SK-N-SH (cell line): ENCODE results near the gene PXMP4. TPM values are rescaled to one million over a fixed set of nuclear protein-coding genes. Genes with fewer than 3 reads are reported as not detected.
"Not testable (repeated sequence)": the region's sequence is repeated elsewhere in the genome, so short reads cannot be mapped to it uniquely, and the experiment has no call there.

Experiments used
- CTCF ChIA-PET: fragments of 300-600, 350-600 bp; formaldehyde crosslinking; extraction: SDS; loops from one replicate; lab custom pipeline; 2021; lab: Yijun Ruan, JAX
- POLR2A ChIA-PET: fragments of 350-600 bp; sonication (Branson Sonifier 250); formaldehyde crosslinking; extraction: SDS; loops from one replicate; lab custom pipeline; 2020; ENCODE audit warnings: antibody characterized with exemption, inconsistent platforms; lab: Yijun Ruan, JAX
- DNase-seq: peaks from one replicate; pipeline ENCODE4 v3.0.0; 2012
- H2AFZ ChIP-seq: fragments of 200-600 bp; sonication (generic); 2 replicates; pipeline ENCODE4 v1.8.1; 2016; ENCODE audit warnings: antibody characterized with exemption, mild to moderate bottlenecking, low read depth
- H3F3A ChIP-seq: fragments of 200-600 bp; sonication (generic); replicated peaks from 2 replicates; pipeline ENCODE3; 2016; ENCODE audit warnings: antibody characterized with exemption, mild to moderate bottlenecking; ENCODE audit not compliant: insufficient read depth
- H3K27ac ChIP-seq, 2 experiments: fragments of 200-500 bp in 1 of 2; fragments of 200-600 bp in 1 of 2; sonication (Bioruptor generic) in 1 of 2; sonication (generic), shearing (Covaris generic) in 1 of 2; 2 replicates each; pipeline versions ENCODE4 v1.5.1 to v1.6.1; 2014 to 2016; ENCODE audit warnings: low read depth in 2 of 2, inconsistent platforms in 1 of 2, low read length in 1 of 2, mild to moderate bottlenecking in 1 of 2, mixed read lengths in 1 of 2
- H3K27me3 ChIP-seq: fragments of 200-600 bp; sonication (generic), shearing (Covaris generic); 2 replicates; pipeline ENCODE4 v1.6.1; 2016; ENCODE audit warnings: mixed run types; ENCODE audit not compliant: insufficient read depth
- H3K36me3 ChIP-seq, 2 experiments: fragments of 200-500 bp in 1 of 2; fragments of 200-600 bp in 1 of 2; sonication (Bioruptor generic) in 1 of 2; sonication (generic) in 1 of 2; replicated peaks in 1 of 2; 2 replicates each; pipeline versions ENCODE3 to v1.5.1; 2014 to 2016; ENCODE audit warnings: low read length in 1 of 2, mild to moderate bottlenecking in 1 of 2; ENCODE audit not compliant: insufficient read depth in 2 of 2, control insufficient read depth in 1 of 2
- H3K4me1 ChIP-seq, 2 experiments: fragments of 200-500 bp in 1 of 2; fragments of 200-600 bp in 1 of 2; sonication (Bioruptor generic) in 1 of 2; sonication (generic), shearing (Covaris generic) in 1 of 2; 2 replicates each; pipeline versions ENCODE4 v1.5.1 to v1.6.1; 2014 to 2016; ENCODE audit warnings: low read depth in 1 of 2, low read length in 1 of 2, mixed run types in 1 of 2; ENCODE audit not compliant: insufficient read depth in 2 of 2, control insufficient read depth in 1 of 2
- H3K4me2 ChIP-seq: fragments of 200-600 bp; sonication (generic), shearing (Covaris generic); 2 replicates; pipeline ENCODE4 v1.6.1; 2017; ENCODE audit warnings: mixed run types
- H3K4me3 ChIP-seq, 2 experiments: fragments of 200-500 bp in 1 of 2; fragments of 200-600 bp in 1 of 2; sonication (Bioruptor generic) in 1 of 2; sonication (generic), shearing (Covaris generic) in 1 of 2; 2 replicates each; pipeline versions ENCODE4 v1.5.1 to v1.8.1; 2014 to 2016; ENCODE audit warnings: low read depth in 2 of 2, inconsistent platforms in 1 of 2, low read length in 1 of 2, mild to moderate bottlenecking in 1 of 2, mixed read lengths in 1 of 2, moderate library complexity in 1 of 2
- H3K79me2 ChIP-seq: fragments of 200-600 bp; sonication (generic); 2 replicates; pipeline ENCODE4 v1.8.1; 2017; ENCODE audit warnings: mild to moderate bottlenecking; ENCODE audit not compliant: insufficient read depth
- H3K9ac ChIP-seq: fragments of 200-600 bp; sonication (generic); 2 replicates; pipeline ENCODE4 v1.6.1; 2017; ENCODE audit warnings: mixed run types
- H3K9me2 ChIP-seq: fragments of 200-600 bp; sonication (generic); 2 replicates; pipeline ENCODE4 v1.6.1; 2017; ENCODE audit warnings: mixed run types
- H3K9me3 ChIP-seq: fragments of 200-600 bp; sonication (generic); 2 replicates; pipeline ENCODE4 v1.6.1; 2017; ENCODE audit warnings: mixed run types, mild to moderate bottlenecking, moderate library complexity
- H4K20me1 ChIP-seq: fragments of 200-600 bp; sonication (generic); 2 replicates; pipeline ENCODE4 v1.6.1; 2017; ENCODE audit warnings: mild to moderate bottlenecking, mixed run types; ENCODE audit not compliant: insufficient read depth
- CHD2 ChIP-seq: fragments of 150-350 bp; IDR thresholded peaks from 2 replicates; pipeline ENCODE4 v1.6.1; 2018; ENCODE audit warnings: low read length; ENCODE audit not compliant: partially characterized antibody
- CTCF ChIP-seq: fragments of 200-600 bp; sonication (generic); IDR thresholded peaks from 2 replicates; pipeline ENCODE4 v1.6.1; 2017; ENCODE audit warnings: antibody characterized with exemption, mild to moderate bottlenecking, moderate library complexity
- EP300 ChIP-seq, 2 experiments: IDR thresholded peaks; 2 replicates each; pipeline versions ENCODE4 v1.4.0 to v1.6.1; 2012; ENCODE audit warnings: borderline replicate concordance in 1 of 2, low read depth in 1 of 2, low read length in 1 of 2
- FOSL2 ChIP-seq: IDR thresholded peaks from 2 replicates; pipeline ENCODE4 v1.4.0; 2012; ENCODE audit warnings: low read depth, mild to moderate bottlenecking, moderate library complexity, borderline replicate concordance
- GABPA ChIP-seq: IDR thresholded peaks from 2 replicates; pipeline ENCODE4 v1.4.0; 2012; ENCODE audit warnings: low read depth, mild to moderate bottlenecking
- GATA2 ChIP-seq: sonication (generic); formaldehyde crosslinking; IDR thresholded peaks from 2 replicates; pipeline ENCODE4 v1.5.0; 2020; ENCODE audit warnings: mild to moderate bottlenecking, missing genetic modification reagents
- MEF2A ChIP-seq: IDR thresholded peaks from 2 replicates; pipeline ENCODE4 v1.4.0; 2012; ENCODE audit warnings: low read depth, borderline replicate concordance
- MXI1 ChIP-seq: IDR thresholded peaks from 2 replicates; pipeline ENCODE4 v1.6.1; 2012; ENCODE audit warnings: mild to moderate bottlenecking, low read depth, low read length, improper control_type of control experiment
- PBX3 ChIP-seq: IDR thresholded peaks from 2 replicates; pipeline ENCODE4; 2012
- RCOR1 ChIP-seq: fragments of 150-350 bp; IDR thresholded peaks from 2 replicates; pipeline ENCODE4 v1.6.1; 2017; ENCODE audit warnings: antibody characterized with exemption, low read length
- SMC3 ChIP-seq: IDR thresholded peaks from 2 replicates; pipeline ENCODE4 v1.6.1; 2012; ENCODE audit warnings: low read depth, low read length, improper control_type of control experiment
- TCF12 ChIP-seq: IDR thresholded peaks from 2 replicates; pipeline ENCODE4 v1.4.0; 2012
- USF2 ChIP-seq: fragments of 150-350 bp; IDR thresholded peaks from 2 replicates; pipeline ENCODE4 v1.6.1; 2017; ENCODE audit warnings: antibody characterized with exemption, low read length, low read depth, borderline replicate concordance
- WGBS: methylation state at CpG from one replicate; pipeline ENCODE4 v1.1.6; 2017; ENCODE audit warnings: low lambda C conversion rate; 5-methylcytosine and 5-hydroxymethylcytosine counted together
- polyA plus RNA-seq, 3 experiments: library from polyadenylated mRNA; depleted of rRNA; stranded (reverse); fragments of >200 nt; gene quantifications; 2 replicates each; pipeline ENCODE4 v1.2.3, GENCODE V29; 2012
- TF ChIP-seq, protein P1 (sequence below): IDR thresholded peaks from 2 replicates; pipeline ENCODE4 v1.6.1; 2012; ENCODE audit warnings: mild to moderate bottlenecking, low read depth, low read length, moderate library complexity

PXMP4 gene
- polyA plus RNA-seq, 1 of the 3 experiments (the other 2 are of a cell fraction) = 5.6 TPM

DNA sequence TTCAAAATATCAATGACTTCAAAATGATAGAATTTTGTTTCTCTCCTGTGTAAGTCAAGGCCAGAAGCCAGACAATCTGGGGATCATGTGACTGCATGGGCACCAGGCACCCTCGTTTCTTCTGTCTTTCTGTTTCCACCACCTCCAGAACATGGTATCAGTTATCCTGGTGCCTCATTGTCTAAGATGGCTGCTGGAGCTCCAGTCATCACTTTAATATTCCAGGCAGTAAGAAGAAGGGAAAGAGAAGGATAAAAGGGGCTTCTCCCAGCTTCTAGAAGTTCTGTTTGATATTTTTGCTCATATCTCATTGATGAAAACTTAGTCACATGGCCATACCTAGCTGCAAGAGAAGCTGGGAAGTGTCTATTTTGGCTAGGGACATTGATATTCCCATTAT, 37.3 kb upstream of the PXMP4 start (continued):
- TF ChIP-seq, protein P1, sequence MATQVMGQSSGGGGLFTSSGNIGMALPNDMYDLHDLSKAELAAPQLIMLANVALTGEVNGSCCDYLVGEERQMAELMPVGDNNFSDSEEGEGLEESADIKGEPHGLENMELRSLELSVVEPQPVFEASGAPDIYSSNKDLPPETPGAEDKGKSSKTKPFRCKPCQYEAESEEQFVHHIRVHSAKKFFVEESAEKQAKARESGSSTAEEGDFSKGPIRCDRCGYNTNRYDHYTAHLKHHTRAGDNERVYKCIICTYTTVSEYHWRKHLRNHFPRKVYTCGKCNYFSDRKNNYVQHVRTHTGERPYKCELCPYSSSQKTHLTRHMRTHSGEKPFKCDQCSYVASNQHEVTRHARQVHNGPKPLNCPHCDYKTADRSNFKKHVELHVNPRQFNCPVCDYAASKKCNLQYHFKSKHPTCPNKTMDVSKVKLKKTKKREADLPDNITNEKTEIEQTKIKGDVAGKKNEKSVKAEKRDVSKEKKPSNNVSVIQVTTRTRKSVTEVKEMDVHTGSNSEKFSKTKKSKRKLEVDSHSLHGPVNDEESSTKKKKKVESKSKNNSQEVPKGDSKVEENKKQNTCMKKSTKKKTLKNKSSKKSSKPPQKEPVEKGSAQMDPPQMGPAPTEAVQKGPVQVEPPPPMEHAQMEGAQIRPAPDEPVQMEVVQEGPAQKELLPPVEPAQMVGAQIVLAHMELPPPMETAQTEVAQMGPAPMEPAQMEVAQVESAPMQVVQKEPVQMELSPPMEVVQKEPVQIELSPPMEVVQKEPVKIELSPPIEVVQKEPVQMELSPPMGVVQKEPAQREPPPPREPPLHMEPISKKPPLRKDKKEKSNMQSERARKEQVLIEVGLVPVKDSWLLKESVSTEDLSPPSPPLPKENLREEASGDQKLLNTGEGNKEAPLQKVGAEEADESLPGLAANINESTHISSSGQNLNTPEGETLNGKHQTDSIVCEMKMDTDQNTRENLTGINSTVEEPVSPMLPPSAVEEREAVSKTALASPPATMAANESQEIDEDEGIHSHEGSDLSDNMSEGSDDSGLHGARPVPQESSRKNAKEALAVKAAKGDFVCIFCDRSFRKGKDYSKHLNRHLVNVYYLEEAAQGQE = no peak
- no peak for TF ChIP-seq MEF2A
- no peak for TF ChIP-seq GATA2 (CRISPR knock-in tag)

DNA sequence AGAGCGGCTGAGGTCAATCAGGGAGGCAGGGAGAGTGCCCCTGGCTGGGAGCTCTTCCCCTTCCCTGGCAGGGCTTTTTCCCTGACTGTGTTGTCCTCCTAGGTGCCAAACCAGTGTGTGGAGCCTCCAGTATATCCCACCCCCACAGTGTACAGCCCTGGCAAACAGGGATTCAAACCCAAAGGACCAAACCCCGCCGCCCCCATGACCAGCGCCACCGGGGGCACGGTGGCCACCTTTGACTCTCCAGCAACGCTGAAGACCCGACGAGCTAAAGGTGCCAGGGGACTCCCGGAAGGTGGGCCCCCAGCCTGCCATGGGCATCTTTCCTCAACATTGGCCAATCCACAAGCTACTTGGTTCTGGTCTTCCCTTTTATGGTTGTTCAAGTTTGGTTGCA, 36.9 kb upstream of the PXMP4 start:
- H3K4me3 ChIP-seq = no peak overlapping the region
- no peak overlapping the region for H3K4me2 ChIP-seq
- H3K27ac ChIP-seq = no peak overlapping the region
- no peaks in the 10 kb centered on the region for H3K9me3 ChIP-seq
- CTCF ChIA-PET = interaction anchor here (1.1 kb wide), 1 partner anchor 24 kb away, joined by 5 read pairs; no protein-coding TSS in a partner anchor
- H3F3A ChIP-seq = no peaks in the 10 kb centered on the region
- no peaks in the 10 kb centered on the region for H3K9me2 ChIP-seq
- no peaks in the 10 kb centered on the region for H4K20me1 ChIP-seq
- no peaks in the 10 kb centered on the region for H3K27me3 ChIP-seq
- H3K4me1 ChIP-seq = no peaks in the 10 kb centered on the region
- no peak overlapping the region for H2AFZ ChIP-seq
- 91% methylated on average over 7 of the region's 10 CpGs for WGBS
- TF ChIP-seq MXI1 (no peak), GATA2 (CRISPR knock-in tag) (no peak), USF2 (no peak), CHD2 (no peak), CTCF (no peak), RCOR1 (no peak), SMC3 (no peak), PBX3 (no peak), EP300 (IDR thresholded peaks at IDR 0.05; ENCODE audit: borderline replicate concordance in 1 of 2, low read depth in 1 of 2, low read length in 1 of 2) (no peak), FOSL2 (no peak), TCF12 (no peak), GABPA (no peak)
- TF ChIP-seq, all 33 proteins: peak for 0
- POLR2A ChIA-PET = no interaction called here
- DNase-seq = no peak
- Histone ChIP-seq H3K36me3 (peaks cover 6 to 8% of the 10 kb centered on the region in 2 experiments), H3K9ac (no peak overlapping the region), H3K79me2 (no peaks in the 10 kb centered on the region)

GRCh38 chr20:33755936-33756490, 35.9 kb upstream of the PXMP4 start:
- POLR2A ChIA-PET = not testable (repeated sequence)

More at GRCh38 chr20:33755936-33756490, 35.9 kb upstream of the PXMP4 start:
- not testable (repeated sequence) for H2AFZ ChIP-seq, H3K4me2 ChIP-seq, H4K20me1 ChIP-seq, H3K36me3 ChIP-seq, H3K9me2 ChIP-seq, H3K27ac ChIP-seq, H3K4me1 ChIP-seq, H3K27me3 ChIP-seq, DNase-seq, H3F3A ChIP-seq, H3K9ac ChIP-seq, H3K9me3 ChIP-seq, H3K4me3 ChIP-seq, H3K79me2 ChIP-seq
- CTCF ChIA-PET = interaction anchor here (1.0 to 1.1 kb wide), 2 partner anchors 23 to 24 kb away, joined by 3 to 5 read pairs; no protein-coding TSS in a partner anchor
- WGBS = 97% methylated on average over 9 of the region's 10 CpGs
